Measurements from ENCODE around the gene OLFML1. TPM values are rescaled to one million over a fixed set of nuclear protein-coding genes. Genes with fewer than 3 reads are reported as not detected.

The OLFML1 gene
- total and polyA plus RNA-seq, 7 experiments from 2014 or later: 0.18 TPM; not detected in 6

DNA sequence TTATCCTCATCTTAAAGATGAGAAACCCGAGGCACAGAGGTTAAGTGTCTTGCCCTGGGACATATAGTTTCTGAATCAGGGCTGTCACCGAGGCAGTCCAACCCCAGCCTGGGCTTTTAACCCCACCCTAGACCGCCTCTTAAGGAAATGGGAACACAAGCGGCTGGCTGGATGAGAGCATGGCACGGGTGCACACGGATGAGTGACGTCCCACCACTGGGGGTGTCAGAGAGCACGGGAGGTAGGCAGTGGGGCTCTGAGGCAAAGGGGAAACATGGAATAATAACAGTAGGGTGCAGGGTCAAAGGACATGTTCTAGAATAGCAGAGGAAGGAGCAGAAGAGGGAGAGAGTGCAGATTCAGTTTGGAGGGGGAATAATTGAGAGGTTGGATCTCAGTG, 50.8 kb downstream of the OLFML1 start:
- peak overlapping the region in 3 of 9 donors; percentile 26 to 69 (median 48) for H3K27ac Mint-ChIP-seq
- H3K9me3 ChIP-seq (ENCODE audit: control insufficient read depth in 2 of 3, low read length in 3 of 3): no peaks in the 10 kb centered on the region
- POLR2A ChIA-PET: interaction anchor here (1.2 kb wide), 1 partner anchor 23 kb away, joined by 4 read pairs; the partner anchor contains the start of gene PPFIBP2
- peak overlapping the region in 4 of 10 donors; percentile 53 to 67 (median 56) for H3K4me3 Mint-ChIP-seq
- H3K4me3 ChIP-seq (ENCODE audit: low read length): no peak overlapping the region
- intact Hi-C loops (cut with micrococcal nuclease): no loop called here
- H3K9me3 Mint-ChIP-seq: peaks cover 0 to 2% (median 0%) of the 10 kb centered on the region in 11 donors
- H3K36me3 Mint-ChIP-seq: peaks cover 0 to 12% (median 0%) of the 10 kb centered on the region in 5 donors
- ATAC-seq (peak; percentile 48), DNase-seq (no peak)
- no peaks in the 10 kb centered on the region for H3K36me3 ChIP-seq (ENCODE audit: control insufficient read depth in 2 of 3, insufficient read depth in 3 of 3, low read length in 3 of 3)
- no peaks in the 10 kb centered on the region for H3K27me3 ChIP-seq (ENCODE audit: control insufficient read depth in 2 of 2, insufficient read depth in 2 of 2, low read length in 2 of 2)
- CTCF ChIA-PET: interaction anchor here (4.9 kb wide), 1 partner anchor 22 kb away, joined by 50 read pairs; the partner anchor contains the start of gene PPFIBP2
- H3K27ac ChIP-seq (ENCODE audit: low read depth, low read length): no peak overlapping the region
- peaks cover 37 to 88% (median 81%) of the 10 kb centered on the region in 7 donors for H3K4me1 Mint-ChIP-seq
- H3K4me1 ChIP-seq (ENCODE audit: control insufficient read depth in 2 of 2, insufficient read depth in 2 of 2, low read length in 2 of 2): peaks cover 5 to 43% of the 10 kb centered on the region in 2 donors
- peaks cover 0 to 23% (median 0%) of the 10 kb centered on the region in 5 donors for H3K27me3 Mint-ChIP-seq

DNA sequence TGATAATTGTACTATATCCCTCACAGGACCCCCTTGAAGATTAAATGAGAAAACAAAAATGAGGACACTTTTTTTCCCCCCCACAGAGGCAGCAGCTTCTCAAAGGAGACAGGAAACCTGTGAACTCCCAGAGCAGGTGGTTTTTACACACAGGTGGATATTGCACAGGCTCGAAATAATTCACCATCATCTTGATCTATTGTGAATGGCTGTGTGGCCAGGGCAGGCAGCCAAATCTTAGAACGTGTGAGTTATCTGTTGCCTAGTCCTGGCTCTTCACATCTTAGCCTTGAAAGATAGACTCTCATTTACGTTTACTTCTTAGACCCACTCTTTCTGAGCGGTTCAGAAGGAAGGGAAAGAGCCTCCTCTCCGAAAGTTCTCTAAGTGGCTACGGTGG, 52.0 kb downstream of the OLFML1 start:
- Mint-ChIP-seq H3K27ac (peak overlapping the region in 4 of 9 donors; percentile 22 to 54 (median 37)), H3K9me3 (peaks cover 0 to 2% (median 0%) of the 10 kb centered on the region in 11 donors), H3K36me3 (peaks cover 0 to 11% (median 0%) of the 10 kb centered on the region in 5 donors), H3K27me3 (peaks cover 0 to 32% (median 0%) of the 10 kb centered on the region in 5 donors), H3K4me3 (peak overlapping the region in 5 of 10 donors; percentile 37 to 82 (median 60)), H3K4me1 (peaks cover 33 to 91% (median 83%) of the 10 kb centered on the region in 7 donors)
- Histone ChIP-seq H3K36me3 (ENCODE audit: control insufficient read depth in 2 of 3, insufficient read depth in 3 of 3, low read length in 3 of 3) (no peaks in the 10 kb centered on the region), H3K4me3 (ENCODE audit: low read length) (no peak overlapping the region), H3K27me3 (ENCODE audit: control insufficient read depth in 2 of 2, insufficient read depth in 2 of 2, low read length in 2 of 2) (no peaks in the 10 kb centered on the region), H3K9me3 (ENCODE audit: control insufficient read depth in 2 of 3, low read length in 3 of 3) (no peaks in the 10 kb centered on the region), H3K4me1 (ENCODE audit: control insufficient read depth in 2 of 2, insufficient read depth in 2 of 2, low read length in 2 of 2) (peaks cover 5 to 40% of the 10 kb centered on the region in 2 donors), H3K27ac (ENCODE audit: low read depth, low read length) (no peak overlapping the region)
- POLR2A ChIA-PET: interaction anchor here (1.0 to 2.2 kb wide), 4 partner anchors 15 to 133 kb away, joined by 3 to 6 read pairs (median 4); partner anchors contain the start of gene PPFIBP2
- CTCF ChIA-PET: interaction anchor here (2.1 to 4.9 kb wide), 2 partner anchors 15 to 23 kb away, joined by 8 to 50 read pairs; partner anchors contain the start of gene PPFIBP2
- intact Hi-C loops (cut with micrococcal nuclease): no loop called here
- ATAC-seq: peak; percentile 30
- DNase-seq: no peak

DNA sequence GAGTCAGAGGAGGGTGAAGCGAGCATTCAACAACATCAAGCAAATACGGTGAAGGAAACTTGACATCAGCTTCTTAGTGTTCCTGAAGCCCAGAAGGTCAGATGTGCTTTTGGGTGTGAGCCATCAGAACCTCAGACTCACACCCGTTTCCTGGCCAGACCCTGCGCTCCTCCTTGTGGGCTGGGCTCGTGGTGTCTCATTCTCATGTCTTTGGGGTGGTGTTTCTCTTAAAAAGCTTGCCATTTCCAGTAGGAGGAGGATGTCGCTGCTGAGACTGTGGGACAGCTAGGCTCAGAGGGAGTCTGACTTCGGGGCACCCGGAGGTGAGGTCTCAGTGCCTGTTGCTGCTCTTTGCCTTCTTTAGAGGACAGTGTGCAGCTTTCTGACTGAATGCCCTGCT, 52.7 kb downstream of the OLFML1 start:
- Histone ChIP-seq H3K9me3 (ENCODE audit: control insufficient read depth in 2 of 3, low read length in 3 of 3) (no peaks in the 10 kb centered on the region), H3K4me3 (ENCODE audit: low read length) (no peak overlapping the region), H3K36me3 (ENCODE audit: control insufficient read depth in 2 of 3, insufficient read depth in 3 of 3, low read length in 3 of 3) (no peaks in the 10 kb centered on the region), H3K4me1 (ENCODE audit: control insufficient read depth in 2 of 2, insufficient read depth in 2 of 2, low read length in 2 of 2) (peaks cover 5 to 40% of the 10 kb centered on the region in 2 donors), H3K27me3 (ENCODE audit: control insufficient read depth in 2 of 2, insufficient read depth in 2 of 2, low read length in 2 of 2) (no peaks in the 10 kb centered on the region), H3K27ac (ENCODE audit: low read depth, low read length) (no peak overlapping the region)
- Mint-ChIP-seq H3K4me1 (peaks cover 33 to 95% (median 91%) of the 10 kb centered on the region in 7 donors), H3K27me3 (peaks cover 0 to 32% (median 0%) of the 10 kb centered on the region in 5 donors), H3K36me3 (peaks cover 0 to 11% (median 0%) of the 10 kb centered on the region in 5 donors), H3K4me3 (peak overlapping the region in 9 of 10 donors; percentile 20 to 82 (median 55)), H3K9me3 (peaks cover 0 to 2% (median 0%) of the 10 kb centered on the region in 11 donors), H3K27ac (peak overlapping the region in 5 of 9 donors; percentile 21 to 72 (median 48))
- ChIA-PET CTCF (interaction anchor here (0.7 to 4.9 kb wide), 4 partner anchors 9 to 1802 kb away, joined by 3 to 50 read pairs (median 6); partner anchors contain the start of gene PPFIBP2), POLR2A (interaction anchor here (1.0 to 2.2 kb wide), 6 partner anchors 9 to 132 kb away, joined by 3 to 7 read pairs (median 6); partner anchors contain the start of gene PPFIBP2)
- intact Hi-C loops (cut with micrococcal nuclease): loop anchor here in 1 of 2 donors (1.0 to 2.0 kb wide), 3 partner anchors 11 to 25 kb away; partner anchors contain the start of gene PPFIBP2
- DNase-seq: no peak
- peak; percentile 62 for ATAC-seq

DNA sequence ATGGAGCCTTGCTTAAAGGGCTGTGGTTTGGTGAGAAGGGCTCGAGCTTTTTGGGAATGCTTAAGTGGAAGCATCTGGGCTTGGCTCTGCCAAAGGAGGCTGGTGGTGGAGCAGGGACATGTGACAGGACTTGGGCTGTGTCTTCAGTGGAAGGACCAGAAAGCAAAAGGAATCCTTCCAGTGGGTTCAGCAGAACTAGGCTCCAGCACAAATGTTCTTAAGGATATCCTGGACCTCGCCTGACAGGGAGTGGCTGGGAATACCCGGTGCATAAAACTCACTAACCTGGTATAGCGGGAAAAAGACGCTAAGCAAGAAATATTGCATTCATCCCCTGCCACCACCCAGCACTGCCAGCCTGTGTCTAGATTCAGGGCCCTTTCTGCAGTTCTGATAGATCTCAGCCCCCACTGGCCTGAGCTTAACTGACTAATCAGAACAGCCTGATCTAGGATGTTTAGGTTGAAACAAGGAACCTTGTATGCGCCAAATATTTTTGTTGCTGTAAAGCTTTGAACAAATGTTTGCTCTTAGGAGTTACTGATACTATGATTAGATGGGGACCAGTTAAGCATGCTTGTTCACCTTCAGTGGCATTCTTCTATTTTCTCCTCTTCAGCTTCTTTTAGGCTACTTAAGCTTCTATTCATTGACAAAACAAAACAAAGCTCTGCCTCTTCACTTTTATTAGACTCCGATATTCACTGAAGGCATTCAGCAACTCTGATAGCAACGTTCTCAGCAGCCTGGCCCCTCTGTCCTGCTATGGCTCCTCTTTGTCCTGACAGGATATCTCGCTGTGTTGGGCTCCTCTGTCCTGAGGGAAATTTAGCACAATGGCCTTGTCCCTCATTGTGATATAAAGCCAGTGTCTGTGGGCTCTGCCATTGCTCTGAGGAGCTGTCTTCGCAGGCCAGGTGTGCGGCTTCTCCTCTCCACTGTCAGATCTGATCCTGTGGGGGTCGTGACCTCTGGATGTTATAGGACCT, 53.5 kb downstream of the OLFML1 start:
- ChIA-PET POLR2A (interaction anchor here (1.0 to 2.2 kb wide), 8 partner anchors 10 to 131 kb away, joined by 3 to 7 read pairs (median 4); partner anchors contain the start of gene PPFIBP2), CTCF (interaction anchor here (0.7 to 4.9 kb wide), 4 partner anchors 9 to 1801 kb away, joined by 3 to 50 read pairs (median 6); partner anchors contain the start of gene PPFIBP2)
- intact Hi-C loops (cut with micrococcal nuclease): loop anchor here in 1 of 2 donors (1.0 to 2.0 kb wide), 3 partner anchors 11 to 25 kb away; partner anchors contain the start of gene PPFIBP2
- DNase-seq: no peak
- Mint-ChIP-seq H3K4me3 (peak overlapping the region in 8 of 10 donors; percentile 6 to 82 (median 58)), H3K4me1 (peaks cover 29 to 97% (median 86%) of the 10 kb centered on the region in 7 donors), H3K27me3 (peaks cover 0 to 29% (median 0%) of the 10 kb centered on the region in 5 donors), H3K9me3 (peaks cover 0 to 2% (median 0%) of the 10 kb centered on the region in 11 donors), H3K36me3 (peaks cover 0 to 11% (median 0%) of the 10 kb centered on the region in 5 donors), H3K27ac (peak overlapping the region in 5 of 9 donors; percentile 21 to 72 (median 48))
- peaks cover 5 to 40% of the 10 kb centered on the region in 2 donors for H3K4me1 ChIP-seq (ENCODE audit: control insufficient read depth in 2 of 2, insufficient read depth in 2 of 2, low read length in 2 of 2)
- ATAC-seq: no peak
- no peaks in the 10 kb centered on the region for H3K9me3 ChIP-seq (ENCODE audit: control insufficient read depth in 2 of 3, low read length in 3 of 3)
- no peak overlapping the region for H3K4me3 ChIP-seq (ENCODE audit: low read length)
- no peaks in the 10 kb centered on the region for H3K36me3 ChIP-seq (ENCODE audit: control insufficient read depth in 2 of 3, insufficient read depth in 3 of 3, low read length in 3 of 3)
- no peaks in the 10 kb centered on the region for H3K27me3 ChIP-seq (ENCODE audit: control insufficient read depth in 2 of 2, insufficient read depth in 2 of 2, low read length in 2 of 2)
- no peak overlapping the region for H3K27ac ChIP-seq (ENCODE audit: low read depth, low read length)

DNA sequence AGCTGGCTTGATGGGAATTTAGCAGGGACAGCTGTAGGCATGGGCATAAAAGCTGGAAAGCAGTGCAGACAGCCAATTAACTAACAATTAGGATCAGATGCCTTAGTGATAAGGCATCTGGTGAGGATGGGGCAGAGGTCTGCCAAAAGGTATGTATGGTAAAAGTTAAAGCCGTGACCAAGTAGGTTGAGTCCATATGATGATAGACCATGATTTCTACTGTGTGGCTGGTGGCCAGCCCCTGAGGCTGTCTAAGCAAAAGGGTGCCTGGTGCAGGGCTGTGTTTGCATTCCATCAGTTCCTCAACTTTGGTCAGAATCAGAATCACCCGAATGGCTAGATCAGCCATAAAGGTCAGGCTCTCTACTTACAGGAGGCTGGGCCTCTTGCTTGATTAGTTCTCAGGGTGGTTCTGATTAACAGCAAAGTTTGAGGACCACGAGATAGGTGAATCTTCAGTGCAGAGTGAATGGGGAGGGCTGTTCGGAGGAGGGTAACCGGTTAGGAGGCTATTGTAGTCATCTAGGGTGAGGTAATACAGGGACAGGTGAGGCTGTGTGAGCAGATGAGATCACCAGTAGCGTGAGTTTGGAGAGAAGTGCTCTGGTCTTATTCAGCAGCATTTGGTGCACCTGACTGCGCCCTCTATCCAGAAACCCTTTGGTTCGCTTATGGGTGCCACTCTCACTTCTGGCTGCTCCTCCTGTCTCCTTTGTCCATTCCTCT, 55.7 kb downstream of the OLFML1 start:
- Mint-ChIP-seq H3K36me3 (peaks cover 0 to 10% (median 0%) of the 10 kb centered on the region in 5 donors), H3K4me3 (peak overlapping the region in 1 of 10 donors; percentile 13), H3K9me3 (peaks cover 0 to 2% (median 0%) of the 10 kb centered on the region in 11 donors), H3K4me1 (peaks cover 23 to 80% (median 64%) of the 10 kb centered on the region in 7 donors), H3K27me3 (peaks cover 0 to 22% (median 0%) of the 10 kb centered on the region in 5 donors), H3K27ac (peak overlapping the region in 2 of 9 donors; percentile 18 to 39)
- DNase-seq (no peak), ATAC-seq (no peak)
- H3K27ac ChIP-seq (ENCODE audit: low read depth, low read length): no peak overlapping the region
- ChIA-PET POLR2A (interaction anchor here (0.7 to 0.9 kb wide), 2 partner anchors 11 to 117 kb away, joined by 3 read pairs; no protein-coding TSS in a partner anchor), CTCF (interaction anchor here (4.9 kb wide), 1 partner anchor 27 kb away, joined by 50 read pairs; the partner anchor contains the start of gene PPFIBP2)
- no peaks in the 10 kb centered on the region for H3K36me3 ChIP-seq (ENCODE audit: control insufficient read depth in 2 of 3, insufficient read depth in 3 of 3, low read length in 3 of 3)
- H3K9me3 ChIP-seq (ENCODE audit: control insufficient read depth in 2 of 3, low read length in 3 of 3): no peaks in the 10 kb centered on the region
- H3K27me3 ChIP-seq (ENCODE audit: control insufficient read depth in 2 of 2, insufficient read depth in 2 of 2, low read length in 2 of 2): no peaks in the 10 kb centered on the region
- no peak overlapping the region for H3K4me3 ChIP-seq (ENCODE audit: low read length)
- peaks cover 5 to 30% of the 10 kb centered on the region in 2 donors for H3K4me1 ChIP-seq (ENCODE audit: control insufficient read depth in 2 of 2, insufficient read depth in 2 of 2, low read length in 2 of 2)
- intact Hi-C loops (cut with micrococcal nuclease): no loop called here
